ENCODE measurements around the gene MYO5A. TPM values are rescaled to one million over a fixed set of nuclear protein-coding genes. Genes with fewer than 3 reads are reported as not detected.

Gene MYO5A
- total and polyA plus RNA-seq, 9 of the 15 experiments (the other 6 are each of a cell fraction or from before 2014, with no cell fraction given), result 0.03 to 0.82 (median 0.40) TPM

GRCh38 chr15:52568601-52569585 is 40.2 kb upstream of the MYO5A start, which contains the start of gene ARPP19 (continued):
- TF ChIP-seq CREB1 (IDR thresholded peaks at IDR 0.05), result peak; percentile 91
- TF ChIP-seq CREB1 (CRISPR knock-in tag; IDR thresholded peaks at IDR 0.05), result peak; percentile 88
- TF ChIP-seq POU5F1 (IDR thresholded peaks at IDR 0.05; ENCODE audit: borderline replicate concordance, low read depth, low read length, partially characterized antibody), result no peak
- no peak for TF ChIP-seq HDAC2 (IDR thresholded peaks at IDR 0.05)
- no peak for TF ChIP-seq RBM17 (IDR thresholded peaks at IDR 0.05; ENCODE audit: borderline replicate concordance, low read depth, low read length)
- no peak for TF ChIP-seq ZBTB8A (IDR thresholded peaks at IDR 0.05; ENCODE audit: partially characterized antibody)
- TF ChIP-seq, protein P1, sequence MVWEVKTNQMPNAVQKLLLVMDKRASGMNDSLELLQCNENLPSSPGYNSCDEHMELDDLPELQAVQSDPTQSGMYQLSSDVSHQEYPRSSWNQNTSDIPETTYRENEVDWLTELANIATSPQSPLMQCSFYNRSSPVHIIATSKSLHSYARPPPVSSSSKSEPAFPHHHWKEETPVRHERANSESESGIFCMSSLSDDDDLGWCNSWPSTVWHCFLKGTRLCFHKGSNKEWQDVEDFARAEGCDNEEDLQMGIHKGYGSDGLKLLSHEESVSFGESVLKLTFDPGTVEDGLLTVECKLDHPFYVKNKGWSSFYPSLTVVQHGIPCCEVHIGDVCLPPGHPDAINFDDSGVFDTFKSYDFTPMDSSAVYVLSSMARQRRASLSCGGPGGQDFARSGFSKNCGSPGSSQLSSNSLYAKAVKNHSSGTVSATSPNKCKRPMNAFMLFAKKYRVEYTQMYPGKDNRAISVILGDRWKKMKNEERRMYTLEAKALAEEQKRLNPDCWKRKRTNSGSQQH (CRISPR knock-in tag; IDR thresholded peaks at IDR 0.05), result no peak
- TF ChIP-seq, protein P2, sequence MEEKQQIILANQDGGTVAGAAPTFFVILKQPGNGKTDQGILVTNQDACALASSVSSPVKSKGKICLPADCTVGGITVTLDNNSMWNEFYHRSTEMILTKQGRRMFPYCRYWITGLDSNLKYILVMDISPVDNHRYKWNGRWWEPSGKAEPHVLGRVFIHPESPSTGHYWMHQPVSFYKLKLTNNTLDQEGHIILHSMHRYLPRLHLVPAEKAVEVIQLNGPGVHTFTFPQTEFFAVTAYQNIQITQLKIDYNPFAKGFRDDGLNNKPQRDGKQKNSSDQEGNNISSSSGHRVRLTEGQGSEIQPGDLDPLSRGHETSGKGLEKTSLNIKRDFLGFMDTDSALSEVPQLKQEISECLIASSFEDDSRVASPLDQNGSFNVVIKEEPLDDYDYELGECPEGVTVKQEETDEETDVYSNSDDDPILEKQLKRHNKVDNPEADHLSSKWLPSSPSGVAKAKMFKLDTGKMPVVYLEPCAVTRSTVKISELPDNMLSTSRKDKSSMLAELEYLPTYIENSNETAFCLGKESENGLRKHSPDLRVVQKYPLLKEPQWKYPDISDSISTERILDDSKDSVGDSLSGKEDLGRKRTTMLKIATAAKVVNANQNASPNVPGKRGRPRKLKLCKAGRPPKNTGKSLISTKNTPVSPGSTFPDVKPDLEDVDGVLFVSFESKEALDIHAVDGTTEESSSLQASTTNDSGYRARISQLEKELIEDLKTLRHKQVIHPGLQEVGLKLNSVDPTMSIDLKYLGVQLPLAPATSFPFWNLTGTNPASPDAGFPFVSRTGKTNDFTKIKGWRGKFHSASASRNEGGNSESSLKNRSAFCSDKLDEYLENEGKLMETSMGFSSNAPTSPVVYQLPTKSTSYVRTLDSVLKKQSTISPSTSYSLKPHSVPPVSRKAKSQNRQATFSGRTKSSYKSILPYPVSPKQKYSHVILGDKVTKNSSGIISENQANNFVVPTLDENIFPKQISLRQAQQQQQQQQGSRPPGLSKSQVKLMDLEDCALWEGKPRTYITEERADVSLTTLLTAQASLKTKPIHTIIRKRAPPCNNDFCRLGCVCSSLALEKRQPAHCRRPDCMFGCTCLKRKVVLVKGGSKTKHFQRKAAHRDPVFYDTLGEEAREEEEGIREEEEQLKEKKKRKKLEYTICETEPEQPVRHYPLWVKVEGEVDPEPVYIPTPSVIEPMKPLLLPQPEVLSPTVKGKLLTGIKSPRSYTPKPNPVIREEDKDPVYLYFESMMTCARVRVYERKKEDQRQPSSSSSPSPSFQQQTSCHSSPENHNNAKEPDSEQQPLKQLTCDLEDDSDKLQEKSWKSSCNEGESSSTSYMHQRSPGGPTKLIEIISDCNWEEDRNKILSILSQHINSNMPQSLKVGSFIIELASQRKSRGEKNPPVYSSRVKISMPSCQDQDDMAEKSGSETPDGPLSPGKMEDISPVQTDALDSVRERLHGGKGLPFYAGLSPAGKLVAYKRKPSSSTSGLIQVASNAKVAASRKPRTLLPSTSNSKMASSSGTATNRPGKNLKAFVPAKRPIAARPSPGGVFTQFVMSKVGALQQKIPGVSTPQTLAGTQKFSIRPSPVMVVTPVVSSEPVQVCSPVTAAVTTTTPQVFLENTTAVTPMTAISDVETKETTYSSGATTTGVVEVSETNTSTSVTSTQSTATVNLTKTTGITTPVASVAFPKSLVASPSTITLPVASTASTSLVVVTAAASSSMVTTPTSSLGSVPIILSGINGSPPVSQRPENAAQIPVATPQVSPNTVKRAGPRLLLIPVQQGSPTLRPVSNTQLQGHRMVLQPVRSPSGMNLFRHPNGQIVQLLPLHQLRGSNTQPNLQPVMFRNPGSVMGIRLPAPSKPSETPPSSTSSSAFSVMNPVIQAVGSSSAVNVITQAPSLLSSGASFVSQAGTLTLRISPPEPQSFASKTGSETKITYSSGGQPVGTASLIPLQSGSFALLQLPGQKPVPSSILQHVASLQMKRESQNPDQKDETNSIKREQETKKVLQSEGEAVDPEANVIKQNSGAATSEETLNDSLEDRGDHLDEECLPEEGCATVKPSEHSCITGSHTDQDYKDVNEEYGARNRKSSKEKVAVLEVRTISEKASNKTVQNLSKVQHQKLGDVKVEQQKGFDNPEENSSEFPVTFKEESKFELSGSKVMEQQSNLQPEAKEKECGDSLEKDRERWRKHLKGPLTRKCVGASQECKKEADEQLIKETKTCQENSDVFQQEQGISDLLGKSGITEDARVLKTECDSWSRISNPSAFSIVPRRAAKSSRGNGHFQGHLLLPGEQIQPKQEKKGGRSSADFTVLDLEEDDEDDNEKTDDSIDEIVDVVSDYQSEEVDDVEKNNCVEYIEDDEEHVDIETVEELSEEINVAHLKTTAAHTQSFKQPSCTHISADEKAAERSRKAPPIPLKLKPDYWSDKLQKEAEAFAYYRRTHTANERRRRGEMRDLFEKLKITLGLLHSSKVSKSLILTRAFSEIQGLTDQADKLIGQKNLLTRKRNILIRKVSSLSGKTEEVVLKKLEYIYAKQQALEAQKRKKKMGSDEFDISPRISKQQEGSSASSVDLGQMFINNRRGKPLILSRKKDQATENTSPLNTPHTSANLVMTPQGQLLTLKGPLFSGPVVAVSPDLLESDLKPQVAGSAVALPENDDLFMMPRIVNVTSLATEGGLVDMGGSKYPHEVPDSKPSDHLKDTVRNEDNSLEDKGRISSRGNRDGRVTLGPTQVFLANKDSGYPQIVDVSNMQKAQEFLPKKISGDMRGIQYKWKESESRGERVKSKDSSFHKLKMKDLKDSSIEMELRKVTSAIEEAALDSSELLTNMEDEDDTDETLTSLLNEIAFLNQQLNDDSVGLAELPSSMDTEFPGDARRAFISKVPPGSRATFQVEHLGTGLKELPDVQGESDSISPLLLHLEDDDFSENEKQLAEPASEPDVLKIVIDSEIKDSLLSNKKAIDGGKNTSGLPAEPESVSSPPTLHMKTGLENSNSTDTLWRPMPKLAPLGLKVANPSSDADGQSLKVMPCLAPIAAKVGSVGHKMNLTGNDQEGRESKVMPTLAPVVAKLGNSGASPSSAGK (IDR thresholded peaks at IDR 0.05), result peak; percentile 97
- TF ChIP-seq ZBED1 (IDR thresholded peaks at IDR 0.05), result no peak
- no peak for TF ChIP-seq ETS2 (tag; IDR thresholded peaks at IDR 0.05; ENCODE audit: borderline replicate concordance, poor library complexity, severe bottlenecking)
- no peak for TF ChIP-seq ID3 (CRISPR knock-in tag; IDR thresholded peaks at IDR 0.05)
- TF ChIP-seq ID3 (tag; IDR thresholded peaks at IDR 0.05), result peak; percentile 63
- TF ChIP-seq ZNF239 (CRISPR knock-in tag; IDR thresholded peaks at IDR 0.05), result no peak
- TF ChIP-seq PURB (CRISPR knock-in tag; IDR thresholded peaks at IDR 0.05; ENCODE audit: low read depth), result no peak

Data from K562 (cell line).